Pons (tissue), 1 donor: ENCODE measurements around the gene CENPW.

ENCODE experiments used
- DNase-seq: peaks from one replicate; pipeline ENCODE4 v3.0.0-alpha.2; 2016; ENCODE audit warnings: low spot score

The CENPW gene

GRCh38 chr6:126339796-126340609 is at the start of gene CENPW:
TSS of gene CENPW (plus strand) at chr6:126340115. CDS start at chr6:126340274, 159 bp downstream.
- peak; percentile 79 for DNase-seq

DNA sequence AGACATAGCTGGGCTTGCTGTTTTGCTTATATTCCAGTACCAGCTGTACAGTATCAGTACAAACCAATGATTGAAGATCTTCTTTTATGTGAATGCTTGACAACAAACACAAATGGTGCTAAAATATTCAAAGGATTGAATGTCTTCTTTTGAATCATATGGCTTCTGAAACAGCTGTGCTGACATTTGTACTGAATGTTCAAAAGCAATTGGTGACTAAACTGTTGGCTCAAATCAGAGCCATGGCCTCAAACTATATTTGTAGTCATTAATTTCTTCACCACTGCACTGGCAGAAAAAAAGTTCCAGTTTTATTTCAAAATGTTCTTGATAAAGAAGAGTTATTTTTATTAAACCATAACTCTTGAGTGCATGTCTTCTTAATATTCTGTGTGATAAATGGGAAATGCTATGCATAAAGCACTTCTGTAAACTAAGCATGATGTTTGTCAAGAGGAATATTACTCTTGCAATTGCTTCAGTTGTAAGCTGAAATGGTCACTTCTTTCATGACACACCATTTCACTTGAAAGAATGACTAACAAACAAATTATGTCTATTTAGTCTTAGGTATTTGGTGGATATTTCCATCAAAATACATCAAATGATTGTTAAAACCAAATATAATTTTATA is 45.9 kb upstream of the CENPW start:
- no peak for DNase-seq

DNA sequence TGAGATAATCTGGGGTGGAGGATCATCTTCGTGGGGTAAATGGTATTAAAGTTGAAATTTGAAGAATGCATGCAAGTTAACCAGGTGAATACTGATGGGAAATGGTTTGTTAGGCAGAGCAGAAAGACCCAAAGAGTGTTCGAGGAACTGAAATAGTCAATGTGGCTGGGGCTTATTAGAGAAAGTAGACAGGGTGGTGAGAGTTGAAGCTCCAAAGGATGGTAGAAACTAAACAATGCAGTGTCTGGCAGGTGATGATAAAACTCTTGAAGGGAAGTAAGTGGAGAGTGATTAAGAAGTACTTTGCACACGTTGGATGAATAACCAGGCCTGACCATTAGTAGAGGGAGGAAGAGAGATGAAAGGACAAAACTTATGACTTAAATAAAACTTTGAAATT is 39.8 kb upstream of the CENPW start:
- no peak for DNase-seq

- no peak for DNase-seq
Observed at GRCh38 chr6:126300735-126301134, 39.2 kb upstream of the CENPW start.

GRCh38 chr6:126302191-126302590 is 37.7 kb upstream of the CENPW start:
- DNase-seq, result no peak

DNA sequence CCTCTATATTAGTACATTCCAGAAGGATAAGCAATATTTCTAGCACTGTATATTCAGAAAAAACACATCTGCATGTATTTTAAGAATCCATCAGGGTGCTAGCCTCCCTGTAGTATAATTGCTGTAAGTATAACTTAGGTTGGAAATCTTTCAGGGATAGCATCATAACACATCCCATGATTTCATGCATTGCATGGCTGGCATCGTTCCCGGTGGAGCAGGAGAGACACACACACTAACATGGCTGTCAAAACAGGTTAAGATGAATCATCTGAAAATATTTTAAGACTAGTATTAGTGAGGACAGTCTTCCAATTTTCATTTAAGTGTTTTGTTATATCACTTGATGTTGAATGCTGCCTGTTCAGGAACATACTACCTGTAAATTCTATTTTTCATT is 32.1 kb upstream of the CENPW start:
- no peak for DNase-seq

DNA sequence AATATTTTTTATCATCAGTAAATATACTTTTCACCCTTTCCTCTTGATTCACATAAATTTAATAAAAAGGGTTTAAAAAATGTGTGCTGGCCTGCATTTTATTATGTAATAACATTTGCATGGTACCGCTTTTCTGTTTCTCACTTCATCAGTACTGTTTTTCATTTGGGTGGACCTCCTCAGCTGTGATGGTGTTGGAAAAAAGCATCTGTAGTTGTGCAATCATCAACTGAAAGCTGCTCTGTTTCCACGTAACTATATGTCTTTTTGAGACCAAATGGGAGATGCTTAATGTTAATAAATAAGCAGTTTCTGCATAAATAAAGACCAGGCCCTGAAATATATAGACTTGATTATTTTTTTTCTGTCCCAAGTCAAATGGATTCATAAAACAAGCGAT is 31.6 kb upstream of the CENPW start:
- no peak for DNase-seq

GRCh38 chr6:126312013-126312665 is 27.8 kb upstream of the CENPW start:
- DNase-seq, result no peak

DNA sequence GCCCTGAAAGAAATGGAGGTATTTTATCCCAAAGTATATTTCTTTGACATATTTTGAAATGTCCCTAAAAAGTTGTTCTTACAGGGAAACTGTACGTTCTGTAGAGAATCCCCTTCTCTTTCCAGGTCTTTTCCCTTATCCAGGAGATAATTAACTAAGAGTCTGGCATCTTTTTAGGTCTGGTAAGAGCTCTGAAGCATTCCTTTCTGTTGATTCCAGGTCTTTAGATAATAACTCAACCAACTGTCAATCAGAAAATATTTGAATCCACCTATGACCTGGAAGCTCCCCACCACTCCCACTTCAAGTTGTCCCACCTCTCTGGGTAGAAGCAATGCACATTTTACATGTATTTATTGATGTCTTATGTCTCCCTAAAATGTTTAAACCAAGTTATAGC is 26.0 kb upstream of the CENPW start:
- DNase-seq, result no peak

DNA sequence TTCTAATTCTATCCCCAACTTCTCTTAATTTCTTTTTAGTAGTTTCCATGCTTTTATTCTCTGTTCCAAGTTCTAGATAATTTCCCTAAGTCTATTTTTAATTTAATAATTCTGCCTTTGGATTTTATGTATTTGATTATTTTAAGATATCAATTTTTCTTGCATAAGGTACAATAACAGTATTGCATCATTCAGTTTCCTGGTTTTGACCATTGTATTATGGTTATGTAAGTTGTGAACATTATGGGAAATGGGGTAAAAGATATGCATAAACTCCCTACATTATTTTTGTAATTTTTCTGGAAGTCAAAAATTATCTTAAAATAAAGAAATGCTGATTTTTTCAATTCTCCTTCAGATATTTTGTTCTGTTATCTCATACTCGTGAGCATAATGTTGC is 21.1 kb upstream of the CENPW start:
- DNase-seq, result no peak

DNA sequence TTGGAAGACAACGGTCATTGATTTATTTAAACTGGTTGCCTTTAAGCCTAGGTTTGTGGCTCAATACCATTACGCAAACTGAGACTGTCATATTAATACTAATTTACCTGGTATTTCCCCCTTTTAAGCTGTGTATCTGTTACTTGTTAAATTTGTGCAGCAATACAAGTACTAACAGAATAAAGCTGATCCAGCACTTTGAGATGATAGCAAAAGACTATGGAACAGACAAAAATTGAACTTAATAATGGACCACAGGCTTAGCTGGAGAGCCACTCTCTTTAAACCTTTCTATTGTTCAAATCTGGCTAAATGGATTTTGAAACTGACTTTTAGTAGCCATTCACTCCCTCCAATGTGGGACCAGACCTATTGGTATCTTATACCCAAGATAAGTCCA is 6.2 kb upstream of the CENPW start:
- DNase-seq, result no peak

- no peak for DNase-seq
Observed at GRCh38 chr6:126335210-126335609, 4.7 kb upstream of the CENPW start.

- peak; percentile 83 for DNase-seq
Observed at GRCh38 chr6:126337323-126337722, 2.6 kb upstream of the CENPW start.

GRCh38 chr6:126341126-126341525 is 1.2 kb downstream of the CENPW start:
- DNase-seq, result no peak

DNA sequence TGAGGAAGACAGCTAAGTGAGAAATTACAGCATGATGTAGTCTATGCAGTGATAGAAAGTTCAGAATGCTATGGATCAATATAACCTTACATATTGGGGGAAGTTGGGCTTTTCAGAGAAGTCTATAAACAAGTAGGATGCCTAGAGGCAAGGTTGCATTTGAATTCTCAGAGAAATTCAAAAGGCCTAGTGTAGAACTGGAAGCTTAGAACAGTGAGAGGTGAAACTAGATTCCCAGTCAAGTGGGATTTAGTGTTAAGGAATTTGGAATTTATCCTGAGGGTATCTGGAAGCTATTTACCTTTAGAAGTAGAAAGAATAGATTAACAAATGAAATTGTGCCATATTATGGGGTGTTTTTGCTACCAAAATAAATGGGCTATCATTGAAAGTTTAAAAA is 4.3 kb downstream of the CENPW start:
- DNase-seq, result no peak

GRCh38 chr6:126351960-126352359 is 12.0 kb downstream of the CENPW start:
- no peak for DNase-seq

DNA sequence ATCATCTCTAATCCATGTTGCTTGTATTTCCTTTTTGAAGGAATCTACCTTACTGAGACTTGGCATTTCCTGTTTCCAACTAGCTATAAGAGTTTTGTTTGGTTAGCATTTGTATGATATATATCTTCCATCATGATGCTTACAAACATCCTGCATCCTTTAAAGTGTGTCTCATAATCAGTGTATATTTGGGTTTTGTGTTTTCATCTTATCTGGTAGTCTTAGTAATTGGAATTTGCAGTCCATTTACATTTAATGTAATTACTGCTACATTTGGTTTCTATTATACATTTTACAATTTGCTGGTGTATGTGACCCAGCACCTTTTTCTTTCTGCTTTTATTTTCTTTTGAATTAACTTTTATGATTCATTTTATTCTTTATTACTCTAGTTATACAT is 12.6 kb downstream of the CENPW start:
- DNase-seq, result no peak

- DNase-seq, result no peak
Observed at GRCh38 chr6:126356526-126356925, 16.6 kb downstream of the CENPW start.

GRCh38 chr6:126359936-126360537 is 20.1 kb downstream of the CENPW start:
- DNase-seq, result no peak

- DNase-seq, result no peak
Observed at GRCh38 chr6:126361832-126362440, 22.0 kb downstream of the CENPW start.

DNA sequence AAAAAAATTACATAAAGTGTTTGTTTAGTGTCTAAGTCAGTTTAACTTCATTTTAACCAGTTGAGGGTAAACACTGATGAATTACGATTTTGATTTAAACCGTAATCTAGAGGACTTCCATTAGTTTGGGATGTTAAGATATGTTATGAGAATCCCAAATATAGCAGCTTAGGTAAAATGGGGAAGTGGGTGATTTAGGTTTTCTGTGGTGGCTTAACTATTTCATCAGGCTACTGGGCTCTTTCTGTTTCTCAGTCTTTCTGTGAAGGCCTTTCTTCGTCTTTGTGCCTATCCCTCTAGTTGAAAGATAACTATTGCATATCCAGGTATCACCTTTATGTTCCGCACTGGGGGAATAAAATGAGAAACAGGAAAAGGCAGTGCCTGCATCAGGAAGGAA is 27.9 kb downstream of the CENPW start:
- DNase-seq, result no peak

- no peak for DNase-seq
Observed at GRCh38 chr6:126372626-126373025, 32.7 kb downstream of the CENPW start.
